Activated naive CD4-positive, alpha-beta T cell treated with anti-CD3 and anti-CD28 coated beads, Interleukin-2, amount 10 ng/mL, durations not matched to agents 7 days and 5 days (primary cell): ENCODE data around the gene SEC14L1.
"Not testable (repeated sequence)": the region's sequence is repeated elsewhere in the genome, so short reads cannot be mapped to it uniquely, and the experiment has no call there.

Experiments
- CTCF ChIA-PET: fragments of 350-600 bp; sonication (Branson Sonifier 250); formaldehyde crosslinking; loops from one replicate; lab custom pipeline; 2021; ENCODE audit warnings: antibody characterized with exemption; lab: Charles Lee
- DNase-seq: peaks from one replicate; pipeline ENCODE4 v3.0.0-alpha.2; 2020
- H3K27ac Mint-ChIP-seq: one replicate; pipeline ENCODE4 v1.8.0; 2021; ENCODE audit warnings: mild to moderate bottlenecking, moderate library complexity, mixed read lengths
- H3K27me3 Mint-ChIP-seq: one replicate; pipeline ENCODE4 v1.8.0; 2021; ENCODE audit warnings: mild to moderate bottlenecking, mixed read lengths
- H3K36me3 Mint-ChIP-seq: one replicate; pipeline ENCODE4 v1.8.0; 2021; ENCODE audit warnings: mixed read lengths
- H3K4me1 Mint-ChIP-seq: one replicate; pipeline ENCODE4 v1.8.0; 2021; ENCODE audit warnings: mixed read lengths
- H3K4me3 Mint-ChIP-seq: one replicate; pipeline ENCODE4 v1.8.0; 2021; ENCODE audit warnings: mild to moderate bottlenecking, moderate library complexity, mixed read lengths
- H3K9me3 Mint-ChIP-seq: one replicate; pipeline ENCODE4 v1.8.0; 2021; ENCODE audit warnings: mixed read lengths

SEC14L1 gene

GRCh38 chr17:77109159-77109759, 31.5 kb upstream of the SEC14L1 start:
- no peaks in the 10 kb centered on the region for H3K27me3 Mint-ChIP-seq
- no peak for DNase-seq
- no peaks in the 10 kb centered on the region for H3K9me3 Mint-ChIP-seq
- peaks cover 31% of the 10 kb centered on the region for H3K4me1 Mint-ChIP-seq
- no peak overlapping the region for H3K4me3 Mint-ChIP-seq
- H3K36me3 Mint-ChIP-seq: peaks cover 7% of the 10 kb centered on the region
- CTCF ChIA-PET: interaction anchor here (1.2 kb wide), 1 partner anchor 99 kb away, joined by 4 read pairs; no protein-coding TSS in a partner anchor
- peak overlapping the region; percentile 63 for H3K27ac Mint-ChIP-seq

GRCh38 chr17:77109764-77110359, 30.9 kb upstream of the SEC14L1 start:
- Mint-ChIP-seq H3K4me1 (peaks cover 31% of the 10 kb centered on the region), H3K27me3 (no peaks in the 10 kb centered on the region), H3K9me3 (no peaks in the 10 kb centered on the region), H3K4me3 (no peak overlapping the region), H3K27ac (peak overlapping the region; percentile 63), H3K36me3 (peaks cover 7% of the 10 kb centered on the region)
- CTCF ChIA-PET: interaction anchor here (1.2 kb wide), 1 partner anchor 98 kb away, joined by 4 read pairs; no protein-coding TSS in a partner anchor
- no peak for DNase-seq

- CTCF ChIA-PET, H3K27ac Mint-ChIP-seq, H3K36me3 Mint-ChIP-seq, H3K9me3 Mint-ChIP-seq, H3K27me3 Mint-ChIP-seq, DNase-seq, H3K4me3 Mint-ChIP-seq: not testable (repeated sequence)
- peaks cover 27% of the 10 kb centered on the region for H3K4me1 Mint-ChIP-seq
Observed at GRCh38 chr17:77111165-77111933, 29.4 kb upstream of the SEC14L1 start.

- CTCF ChIA-PET: no interaction called here
- H3K27me3 Mint-ChIP-seq: no peaks in the 10 kb centered on the region
- H3K9me3 Mint-ChIP-seq: no peaks in the 10 kb centered on the region
- DNase-seq: no peak
- H3K36me3 Mint-ChIP-seq: peaks cover 3% of the 10 kb centered on the region
- no peak overlapping the region for H3K27ac Mint-ChIP-seq
- no peak overlapping the region for H3K4me3 Mint-ChIP-seq
- H3K4me1 Mint-ChIP-seq: peaks cover 25% of the 10 kb centered on the region
Observed at GRCh38 chr17:77111934-77112296, 28.9 kb upstream of the SEC14L1 start.

- no peaks in the 10 kb centered on the region for H3K9me3 Mint-ChIP-seq
- H3K27me3 Mint-ChIP-seq: no peaks in the 10 kb centered on the region
- peaks cover 8% of the 10 kb centered on the region for H3K4me1 Mint-ChIP-seq
- H3K36me3 Mint-ChIP-seq: no peaks in the 10 kb centered on the region
- H3K4me3 Mint-ChIP-seq: no peak overlapping the region
- peak overlapping the region; percentile 20 for H3K27ac Mint-ChIP-seq
- no peak for DNase-seq
- CTCF ChIA-PET: no interaction called here
Observed at GRCh38 chr17:77115510-77115909, 25.3 kb upstream of the SEC14L1 start.

GRCh38 chr17:77115947-77116346, 24.8 kb upstream of the SEC14L1 start:
- Mint-ChIP-seq H3K4me1 (peaks cover 8% of the 10 kb centered on the region), H3K9me3 (no peaks in the 10 kb centered on the region), H3K4me3 (no peak overlapping the region), H3K27ac (no peak overlapping the region), H3K27me3 (no peaks in the 10 kb centered on the region), H3K36me3 (no peaks in the 10 kb centered on the region)
- CTCF ChIA-PET: no interaction called here
- DNase-seq: no peak

- CTCF ChIA-PET: no interaction called here
- H3K36me3 Mint-ChIP-seq: no peaks in the 10 kb centered on the region
Observed at GRCh38 chr17:77116371-77116860, 24.4 kb upstream of the SEC14L1 start.

GRCh38 chr17:77117415-77117814, 23.4 kb upstream of the SEC14L1 start:
- H3K27me3 Mint-ChIP-seq: no peaks in the 10 kb centered on the region
- no peak overlapping the region for H3K4me3 Mint-ChIP-seq
- no peaks in the 10 kb centered on the region for H3K9me3 Mint-ChIP-seq
- H3K4me1 Mint-ChIP-seq: no peaks in the 10 kb centered on the region
- H3K36me3 Mint-ChIP-seq: no peaks in the 10 kb centered on the region
- DNase-seq: no peak
- CTCF ChIA-PET: no interaction called here
- no peak overlapping the region for H3K27ac Mint-ChIP-seq

More at GRCh38 chr17:77116371-77116860, 24.4 kb upstream of the SEC14L1 start:
- Mint-ChIP-seq H3K27ac (no peak overlapping the region), H3K4me1 (peaks cover 4% of the 10 kb centered on the region), H3K4me3 (no peak overlapping the region), H3K27me3 (no peaks in the 10 kb centered on the region), H3K9me3 (no peaks in the 10 kb centered on the region)
- no peak for DNase-seq

GRCh38 chr17:77118251-77118928, 22.4 kb upstream of the SEC14L1 start:
- CTCF ChIA-PET: interaction anchor here (0.7 kb wide), 1 partner anchor 19 kb away, joined by 4 read pairs; no protein-coding TSS in a partner anchor
- peaks cover 2% of the 10 kb centered on the region for H3K36me3 Mint-ChIP-seq

GRCh38 chr17:77119668-77120301, 21.0 kb upstream of the SEC14L1 start:
- Mint-ChIP-seq H3K27me3 (no peaks in the 10 kb centered on the region), H3K27ac (no peak overlapping the region), H3K9me3 (no peaks in the 10 kb centered on the region), H3K4me1 (peaks cover 10% of the 10 kb centered on the region), H3K36me3 (peaks cover 2% of the 10 kb centered on the region), H3K4me3 (no peak overlapping the region)
- DNase-seq: no peak
- CTCF ChIA-PET: no interaction called here

More at GRCh38 chr17:77118251-77118928, 22.4 kb upstream of the SEC14L1 start:
- H3K9me3 Mint-ChIP-seq: no peaks in the 10 kb centered on the region
- no peak overlapping the region for H3K27ac Mint-ChIP-seq
- no peak for DNase-seq
- no peak overlapping the region for H3K4me3 Mint-ChIP-seq
- peaks cover 2% of the 10 kb centered on the region for H3K4me1 Mint-ChIP-seq
- no peaks in the 10 kb centered on the region for H3K27me3 Mint-ChIP-seq

- Mint-ChIP-seq H3K4me1 (peaks cover 16% of the 10 kb centered on the region), H3K4me3 (no peak overlapping the region), H3K36me3 (peaks cover 2% of the 10 kb centered on the region), H3K27ac (no peak overlapping the region), H3K9me3 (no peaks in the 10 kb centered on the region), H3K27me3 (no peaks in the 10 kb centered on the region)
- DNase-seq: no peak
- CTCF ChIA-PET: no interaction called here
Observed at GRCh38 chr17:77120868-77121267, 19.9 kb upstream of the SEC14L1 start.

- DNase-seq: no peak
- Mint-ChIP-seq H3K27me3 (no peaks in the 10 kb centered on the region), H3K9me3 (no peaks in the 10 kb centered on the region), H3K27ac (no peak overlapping the region), H3K4me1 (peaks cover 47% of the 10 kb centered on the region), H3K4me3 (no peak overlapping the region), H3K36me3 (peaks cover 2% of the 10 kb centered on the region)
- CTCF ChIA-PET: no interaction called here
Observed at GRCh38 chr17:77124192-77124889, 16.4 kb upstream of the SEC14L1 start.

GRCh38 chr17:77125432-77125901, 15.3 kb upstream of the SEC14L1 start:
- H3K4me1 Mint-ChIP-seq: peaks cover 55% of the 10 kb centered on the region
- no peaks in the 10 kb centered on the region for H3K9me3 Mint-ChIP-seq
- no peak overlapping the region for H3K4me3 Mint-ChIP-seq
- no peak for DNase-seq
- H3K36me3 Mint-ChIP-seq: peaks cover 2% of the 10 kb centered on the region
- CTCF ChIA-PET: no interaction called here
- H3K27ac Mint-ChIP-seq: peak overlapping the region; percentile 42
- H3K27me3 Mint-ChIP-seq: no peaks in the 10 kb centered on the region
